HG02759 (cell line): ENCODE data around the gene PDCD6IP.
"Not testable (repeated sequence)": the region's sequence is repeated elsewhere in the genome, so short reads cannot be mapped to it uniquely, and the experiment has no call there.

Experiments
- ATAC-seq: cut with Tn5 transposase; IDR thresholded peaks from one replicate; pipeline ENCODE4 v1.9.1; 2021; ENCODE audit warnings: mild to moderate bottlenecking, moderate library complexity; ENCODE audit not compliant: unreplicated experiment

PDCD6IP gene

GRCh38 chr3:33792167-33792892 is 6.1 kb upstream of the PDCD6IP start:
- ATAC-seq: no peak

- ATAC-seq: no peak
Measured at GRCh38 chr3:33795131-33795530, 3.3 kb upstream of the PDCD6IP start.

- no peak for ATAC-seq
Measured at GRCh38 chr3:33795856-33796536, 2.4 kb upstream of the PDCD6IP start.

DNA sequence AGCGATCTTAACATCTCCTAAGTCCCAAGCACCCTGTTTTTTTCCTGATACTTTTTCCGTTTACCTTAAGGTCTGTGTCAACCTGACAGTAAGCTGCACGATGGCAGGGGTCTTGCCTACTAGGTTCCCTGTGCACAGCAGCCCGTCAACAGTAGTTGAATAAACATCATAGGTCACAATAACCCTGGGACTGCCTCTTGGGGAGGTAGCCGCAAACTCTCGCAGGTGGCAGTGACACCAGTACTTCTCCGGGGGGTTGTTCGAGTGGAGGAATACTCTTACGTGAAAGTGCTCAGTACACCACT is 365 bp upstream of the PDCD6IP start:
- ATAC-seq: peak; percentile 55

DNA sequence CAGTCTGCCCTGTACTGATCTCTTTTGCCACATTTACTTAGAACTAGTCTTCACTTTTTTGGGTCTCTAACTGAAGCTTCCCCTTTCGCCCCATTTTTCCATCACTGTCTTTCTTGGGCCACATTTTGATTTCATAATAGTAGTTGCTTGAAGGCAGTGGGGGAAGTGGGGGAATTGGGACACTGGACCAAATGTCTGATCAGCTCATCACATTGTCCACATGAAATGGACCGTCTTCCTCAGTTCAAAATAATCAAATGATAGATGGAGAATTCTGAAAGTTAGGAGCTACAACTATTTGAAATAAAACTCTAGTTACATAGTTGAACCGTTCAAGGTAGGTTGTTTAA is 747 bp downstream of the PDCD6IP start:
- ATAC-seq: no peak

- ATAC-seq: no peak
Measured at GRCh38 chr3:33803252-33803651, 4.8 kb downstream of the PDCD6IP start.

GRCh38 chr3:33803894-33804526 is 5.6 kb downstream of the PDCD6IP start:
- ATAC-seq: no peak

- ATAC-seq: no peak
Measured at GRCh38 chr3:33807191-33807590, 8.8 kb downstream of the PDCD6IP start.

- no peak for ATAC-seq
Measured at GRCh38 chr3:33808559-33808958, 10.1 kb downstream of the PDCD6IP start.

DNA sequence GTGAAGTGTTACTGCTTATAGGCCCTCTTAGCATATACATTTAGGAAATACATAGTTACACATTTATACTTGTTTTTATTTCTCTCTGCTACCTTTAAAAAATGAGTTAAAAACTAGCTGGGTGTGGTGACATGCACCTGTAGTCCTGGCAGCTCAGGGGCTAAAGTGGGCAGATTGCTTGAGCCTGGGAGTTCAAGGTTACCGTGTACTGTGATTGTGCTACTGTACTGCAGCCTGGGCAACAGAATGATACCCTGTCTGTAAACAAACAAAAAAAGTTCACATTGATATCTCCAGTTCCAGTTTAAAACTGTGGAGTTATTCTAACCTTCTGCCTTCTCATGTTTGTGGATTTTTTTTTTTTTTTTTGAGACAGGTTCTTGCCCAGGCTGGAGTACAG is 12.1 kb downstream of the PDCD6IP start:
- no peak for ATAC-seq

DNA sequence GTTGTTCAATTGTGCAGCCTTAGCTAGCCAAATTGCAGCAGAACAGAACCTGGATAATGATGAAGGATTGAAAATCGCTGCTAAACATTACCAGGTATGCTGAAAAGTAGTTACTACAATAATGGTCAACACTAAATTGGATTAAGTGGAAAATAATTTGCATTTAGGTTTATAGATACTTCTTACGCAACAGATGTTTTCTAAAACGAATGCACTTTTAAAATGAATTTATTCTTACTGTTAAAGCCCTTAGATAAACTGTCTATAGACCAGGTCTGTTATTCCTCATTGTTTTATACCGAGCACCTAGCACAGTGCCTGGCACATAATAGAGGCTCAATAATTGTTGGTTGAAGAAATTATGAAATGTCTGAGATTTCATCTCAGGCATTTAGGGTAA is 23.6 kb downstream of the PDCD6IP start:
- no peak for ATAC-seq

DNA sequence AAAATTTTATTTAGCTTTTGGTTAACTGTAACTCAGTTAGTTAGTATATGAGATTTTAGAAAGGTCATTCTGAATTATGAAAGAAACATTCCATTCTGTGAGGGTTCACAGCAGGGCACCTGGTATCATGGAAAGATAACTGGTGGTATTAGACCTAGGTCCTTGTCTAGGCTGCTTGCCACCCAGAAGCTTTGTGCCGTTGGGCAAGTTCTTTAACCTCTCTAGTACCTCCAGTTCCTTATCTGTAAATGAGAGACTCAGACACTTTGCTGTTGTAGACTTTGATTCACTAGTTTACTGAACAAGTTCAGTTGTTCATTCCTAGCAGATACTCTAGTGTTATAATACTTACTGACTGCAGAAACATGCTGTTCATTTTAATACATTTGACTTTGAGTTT is 25.4 kb downstream of the PDCD6IP start:
- ATAC-seq: no peak

DNA sequence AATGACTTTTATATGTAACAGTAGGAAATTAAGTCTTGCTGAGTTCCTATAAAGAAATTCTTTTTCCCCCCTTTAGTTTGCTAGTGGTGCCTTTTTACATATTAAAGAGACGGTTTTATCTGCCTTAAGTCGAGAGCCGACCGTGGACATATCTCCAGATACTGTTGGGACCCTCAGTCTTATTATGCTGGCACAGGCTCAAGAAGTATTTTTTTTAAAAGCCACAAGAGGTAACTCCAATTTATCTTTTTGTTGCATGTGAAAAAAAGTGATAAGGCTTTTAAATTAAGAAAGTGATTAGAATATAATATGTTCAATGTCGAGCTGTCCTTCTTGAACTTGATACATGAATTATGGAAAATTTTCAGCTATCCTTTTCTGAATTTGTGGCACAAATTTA is 26.7 kb downstream of the PDCD6IP start:
- ATAC-seq: no peak

- no peak for ATAC-seq
Measured at GRCh38 chr3:33826206-33826605, 27.8 kb downstream of the PDCD6IP start.

GRCh38 chr3:33826688-33827087 is 28.3 kb downstream of the PDCD6IP start:
- ATAC-seq: no peak

GRCh38 chr3:33829720-33830119 is 31.3 kb downstream of the PDCD6IP start:
- ATAC-seq: no peak

DNA sequence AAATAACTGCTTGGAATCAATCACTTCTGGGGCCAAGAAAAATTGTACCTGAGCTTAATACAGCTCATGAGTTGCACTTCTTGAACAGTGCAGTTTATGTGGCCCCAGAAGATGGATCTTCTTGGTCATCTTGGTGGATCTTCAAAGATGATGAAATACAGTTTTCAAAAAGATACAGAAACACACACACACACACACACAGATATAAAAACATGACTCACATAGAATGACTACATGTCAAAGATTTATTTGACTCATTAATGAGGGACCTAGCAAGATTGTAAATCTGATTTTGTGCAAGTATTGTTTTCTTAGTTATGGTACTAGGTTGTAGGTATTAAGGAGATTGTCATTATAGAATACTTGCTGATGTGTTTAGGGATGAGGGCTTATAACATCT is 32.6 kb downstream of the PDCD6IP start:
- no peak for ATAC-seq

- ATAC-seq: no peak
Measured at GRCh38 chr3:33833408-33834095, 35.1 kb downstream of the PDCD6IP start.

DNA sequence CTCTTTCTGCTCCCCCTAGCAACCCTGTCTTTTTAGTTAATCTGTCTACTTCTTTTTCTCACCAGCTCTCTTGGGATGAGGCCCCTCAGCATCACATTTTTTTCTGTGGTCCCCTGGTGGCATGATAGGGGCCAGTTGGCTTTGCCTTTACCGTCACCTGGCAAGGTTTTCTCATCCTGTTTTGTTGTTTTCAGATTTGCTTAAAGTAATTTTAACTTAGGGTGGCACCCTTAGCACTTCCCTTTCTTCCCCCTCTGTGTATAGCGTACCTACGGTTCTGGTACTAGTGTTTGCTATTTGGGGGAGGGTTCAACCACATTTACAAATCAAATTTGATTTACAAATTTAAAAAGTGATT is 35.6 kb downstream of the PDCD6IP start:
- ATAC-seq: no peak

GRCh38 chr3:33837182-33837581 is 38.8 kb downstream of the PDCD6IP start:
- not testable (repeated sequence) for ATAC-seq

GRCh38 chr3:33839283-33839682 is 40.9 kb downstream of the PDCD6IP start:
- no peak for ATAC-seq

DNA sequence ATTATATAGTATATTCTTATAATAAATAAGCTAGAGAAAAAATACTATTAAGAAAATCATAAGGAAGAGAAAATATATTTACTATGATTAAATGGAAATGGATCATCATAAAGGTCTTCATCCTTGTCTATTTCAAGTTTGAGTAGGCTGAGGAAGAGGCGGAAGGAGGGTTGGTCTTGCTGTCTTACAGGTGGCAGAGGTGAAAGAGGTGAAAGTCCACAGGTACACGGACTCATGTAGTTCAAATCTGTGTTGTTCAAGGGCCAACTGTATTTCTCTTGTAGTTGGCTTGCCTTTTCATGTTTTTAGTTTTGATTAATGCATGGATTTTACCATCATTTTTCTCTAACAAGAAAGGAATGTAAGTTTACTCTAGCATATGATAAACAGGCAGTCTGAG is 41.7 kb downstream of the PDCD6IP start:
- ATAC-seq: no peak
